ENCODE data around the gene CDC42. TPM values are rescaled to one million over a fixed set of nuclear protein-coding genes. Genes with fewer than 3 reads are reported as not detected.

CDC42 gene
- polyA plus RNA-seq, 1 donor from 2014 or later: 913 TPM

GRCh38 chr1:22041505-22041904 is 11.0 kb upstream of the CDC42 start:
- no peak overlapping the region for H2AFZ ChIP-seq (ENCODE audit: low read depth, low read length)
- H3K27me3 ChIP-seq (ENCODE audit: insufficient read depth, low read depth, low read length): no peaks in the 10 kb centered on the region
- no peak overlapping the region for H3K27ac ChIP-seq (ENCODE audit: low read length)

DNA sequence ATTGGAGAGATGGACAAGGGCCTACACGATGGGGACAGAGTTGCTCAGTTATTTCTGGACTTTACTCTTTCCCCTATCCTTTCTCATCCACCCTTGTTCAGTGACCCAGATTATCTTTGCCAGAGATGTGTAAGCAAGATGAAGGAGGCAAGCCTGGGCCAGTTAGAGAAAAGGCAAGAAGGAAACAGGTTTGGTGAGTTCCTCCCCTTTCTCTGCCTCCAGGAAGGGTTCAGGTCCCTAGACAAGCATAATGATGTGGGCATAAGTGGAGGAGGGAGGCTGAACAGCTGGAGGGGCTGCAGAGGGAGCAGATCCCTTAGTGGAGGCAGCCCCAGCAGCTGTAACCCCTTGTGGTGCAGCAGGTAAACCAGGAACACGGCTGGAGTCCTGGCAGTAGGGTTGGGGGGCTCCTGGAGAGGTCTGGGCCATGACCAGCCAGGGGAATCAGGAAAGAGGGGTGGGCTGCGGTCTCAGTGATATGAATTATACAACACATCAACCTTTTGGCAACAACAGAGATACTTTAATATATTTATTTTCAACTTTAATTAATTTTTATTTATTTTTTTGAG is 9.2 kb upstream of the CDC42 start:
- no peak overlapping the region for H3K4me3 ChIP-seq (ENCODE audit: low read length)
- H3K36me3 ChIP-seq (ENCODE audit: insufficient read depth, low read length): no peaks in the 10 kb centered on the region
- H3K79me2 ChIP-seq (replicated peaks; ENCODE audit: insufficient read depth, low read length): no peaks in the 10 kb centered on the region
- H3K9me2 ChIP-seq (ENCODE audit: insufficient read depth, low read length): no peaks in the 10 kb centered on the region
- H2AFZ ChIP-seq (ENCODE audit: low read depth, low read length): no peak overlapping the region
- H3K9ac ChIP-seq (ENCODE audit: low read length): no peak overlapping the region
- no peak overlapping the region for H3K4me2 ChIP-seq (ENCODE audit: low read length)
- no peak overlapping the region for H3K27ac ChIP-seq (ENCODE audit: low read length)
- no peaks in the 10 kb centered on the region for H4K20me1 ChIP-seq (ENCODE audit: insufficient read depth)
- H3F3A ChIP-seq (ENCODE audit: insufficient read depth, low read length, poor library complexity, severe bottlenecking): no peaks in the 10 kb centered on the region
- H3K27me3 ChIP-seq (ENCODE audit: insufficient read depth, low read depth, low read length): no peaks in the 10 kb centered on the region
- no peaks in the 10 kb centered on the region for H3K9me3 ChIP-seq (ENCODE audit: low read length)
- TF ChIP-seq SMC3 (conservative IDR thresholded peaks at IDR 0.05; ENCODE audit: poor library complexity): no peak
- no peak for TF ChIP-seq EZH2 (IDR thresholded peaks at IDR 0.05; ENCODE audit: borderline replicate concordance, insufficient read depth, low read length, poor library complexity, severe bottlenecking)
- TF ChIP-seq MXI1 (conservative IDR thresholded peaks at IDR 0.05; ENCODE audit: poor library complexity, severe bottlenecking): no peak
- no peak for TF ChIP-seq EP300 (conservative IDR thresholded peaks at IDR 0.05; ENCODE audit: poor library complexity, severe bottlenecking)
- TF ChIP-seq POLR2AphosphoS5 (IDR thresholded peaks at IDR 0.05): no peak
- TF ChIP-seq, protein P1, sequence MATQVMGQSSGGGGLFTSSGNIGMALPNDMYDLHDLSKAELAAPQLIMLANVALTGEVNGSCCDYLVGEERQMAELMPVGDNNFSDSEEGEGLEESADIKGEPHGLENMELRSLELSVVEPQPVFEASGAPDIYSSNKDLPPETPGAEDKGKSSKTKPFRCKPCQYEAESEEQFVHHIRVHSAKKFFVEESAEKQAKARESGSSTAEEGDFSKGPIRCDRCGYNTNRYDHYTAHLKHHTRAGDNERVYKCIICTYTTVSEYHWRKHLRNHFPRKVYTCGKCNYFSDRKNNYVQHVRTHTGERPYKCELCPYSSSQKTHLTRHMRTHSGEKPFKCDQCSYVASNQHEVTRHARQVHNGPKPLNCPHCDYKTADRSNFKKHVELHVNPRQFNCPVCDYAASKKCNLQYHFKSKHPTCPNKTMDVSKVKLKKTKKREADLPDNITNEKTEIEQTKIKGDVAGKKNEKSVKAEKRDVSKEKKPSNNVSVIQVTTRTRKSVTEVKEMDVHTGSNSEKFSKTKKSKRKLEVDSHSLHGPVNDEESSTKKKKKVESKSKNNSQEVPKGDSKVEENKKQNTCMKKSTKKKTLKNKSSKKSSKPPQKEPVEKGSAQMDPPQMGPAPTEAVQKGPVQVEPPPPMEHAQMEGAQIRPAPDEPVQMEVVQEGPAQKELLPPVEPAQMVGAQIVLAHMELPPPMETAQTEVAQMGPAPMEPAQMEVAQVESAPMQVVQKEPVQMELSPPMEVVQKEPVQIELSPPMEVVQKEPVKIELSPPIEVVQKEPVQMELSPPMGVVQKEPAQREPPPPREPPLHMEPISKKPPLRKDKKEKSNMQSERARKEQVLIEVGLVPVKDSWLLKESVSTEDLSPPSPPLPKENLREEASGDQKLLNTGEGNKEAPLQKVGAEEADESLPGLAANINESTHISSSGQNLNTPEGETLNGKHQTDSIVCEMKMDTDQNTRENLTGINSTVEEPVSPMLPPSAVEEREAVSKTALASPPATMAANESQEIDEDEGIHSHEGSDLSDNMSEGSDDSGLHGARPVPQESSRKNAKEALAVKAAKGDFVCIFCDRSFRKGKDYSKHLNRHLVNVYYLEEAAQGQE (IDR thresholded peaks at IDR 0.05; ENCODE audit: borderline replicate concordance): no peak
- no peak for TF ChIP-seq TAF1 (IDR thresholded peaks at IDR 0.05; ENCODE audit: low read depth)
- TF ChIP-seq RAD21 (conservative IDR thresholded peaks at IDR 0.05): no peak

More at GRCh38 chr1:22041505-22041904, 11.0 kb upstream of the CDC42 start:
- TF ChIP-seq SMC3 (conservative IDR thresholded peaks at IDR 0.05; ENCODE audit: poor library complexity) (no peak), EZH2 (IDR thresholded peaks at IDR 0.05; ENCODE audit: borderline replicate concordance, insufficient read depth, low read length, poor library complexity, severe bottlenecking) (no peak), CTCF (IDR thresholded peaks at IDR 0.05; ENCODE audit: poor library complexity, severe bottlenecking) (no peak), MXI1 (conservative IDR thresholded peaks at IDR 0.05; ENCODE audit: poor library complexity, severe bottlenecking) (no peak), EP300 (conservative IDR thresholded peaks at IDR 0.05; ENCODE audit: poor library complexity, severe bottlenecking) (no peak), POLR2AphosphoS5 (IDR thresholded peaks at IDR 0.05) (no peak), RAD21 (conservative IDR thresholded peaks at IDR 0.05) (no peak), TAF1 (IDR thresholded peaks at IDR 0.05; ENCODE audit: low read depth) (no peak)
- TF ChIP-seq, protein P1 (IDR thresholded peaks at IDR 0.05; ENCODE audit: borderline replicate concordance): no peak
- H4K20me1 ChIP-seq (ENCODE audit: insufficient read depth): no peaks in the 10 kb centered on the region
- no peaks in the 10 kb centered on the region for H3K36me3 ChIP-seq (ENCODE audit: insufficient read depth, low read length)
- H3K79me2 ChIP-seq (replicated peaks; ENCODE audit: insufficient read depth, low read length): no peaks in the 10 kb centered on the region
- no peaks in the 10 kb centered on the region for H3K9me3 ChIP-seq (ENCODE audit: low read length)
- no peak overlapping the region for H3K4me2 ChIP-seq (ENCODE audit: low read length)
- no peak overlapping the region for H3K9ac ChIP-seq (ENCODE audit: low read length)
- no peaks in the 10 kb centered on the region for H3F3A ChIP-seq (ENCODE audit: insufficient read depth, low read length, poor library complexity, severe bottlenecking)
- no peak overlapping the region for H3K4me3 ChIP-seq (ENCODE audit: low read length)
- no peaks in the 10 kb centered on the region for H3K9me2 ChIP-seq (ENCODE audit: insufficient read depth, low read length)

All from neural cell (in vitro differentiated cells).